Measurements from ENCODE around the gene GIPC1. TPM values are rescaled to one million over a fixed set of nuclear protein-coding genes. Genes with fewer than 3 reads are reported as not detected.

GIPC1 gene
- polyA plus RNA-seq, 3 donors: 93.8 to 104 (median 97.9) TPM

- no peak for DNase-seq
Observed at GRCh38 chr19:14443632-14444216, 52.2 kb downstream of the GIPC1 start.

DNA sequence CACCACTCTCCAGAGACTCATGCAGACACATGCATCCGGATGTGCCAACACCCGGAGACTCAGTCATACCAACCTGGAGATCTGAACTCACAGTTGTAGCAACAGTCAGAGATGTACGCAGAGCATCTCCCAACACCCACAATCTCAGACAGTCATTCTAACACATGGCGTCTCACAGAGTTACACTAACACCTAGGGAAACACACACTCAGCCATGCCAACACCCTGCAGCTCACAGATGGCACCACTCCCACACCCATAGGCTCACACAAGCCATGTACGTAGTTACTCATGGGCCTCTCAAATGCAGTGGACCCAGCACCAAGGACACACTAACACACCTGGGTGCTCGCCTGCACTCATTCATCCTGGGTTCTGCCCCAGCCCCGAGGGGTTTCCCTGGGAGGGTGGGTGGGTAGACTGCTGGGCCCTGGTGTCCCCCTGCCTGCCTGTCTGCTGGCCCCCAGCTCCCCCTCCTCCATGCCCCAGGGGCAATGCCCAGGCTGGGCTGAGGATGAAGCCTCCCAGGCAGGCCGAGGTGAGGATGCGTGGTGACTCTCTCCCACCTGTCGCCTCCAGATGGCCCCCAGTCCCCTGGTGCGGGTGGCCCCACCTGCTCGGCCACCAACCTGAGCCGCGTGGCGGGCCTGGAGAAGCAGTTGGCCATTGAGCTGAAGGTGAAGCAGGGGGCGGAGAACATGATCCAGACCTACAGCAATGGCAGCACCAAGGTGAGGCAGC, 52.9 kb downstream of the GIPC1 start:
- no peak for DNase-seq

- no peak for DNase-seq
Observed at GRCh38 chr19:14441041-14441938, 54.6 kb downstream of the GIPC1 start.

DNA sequence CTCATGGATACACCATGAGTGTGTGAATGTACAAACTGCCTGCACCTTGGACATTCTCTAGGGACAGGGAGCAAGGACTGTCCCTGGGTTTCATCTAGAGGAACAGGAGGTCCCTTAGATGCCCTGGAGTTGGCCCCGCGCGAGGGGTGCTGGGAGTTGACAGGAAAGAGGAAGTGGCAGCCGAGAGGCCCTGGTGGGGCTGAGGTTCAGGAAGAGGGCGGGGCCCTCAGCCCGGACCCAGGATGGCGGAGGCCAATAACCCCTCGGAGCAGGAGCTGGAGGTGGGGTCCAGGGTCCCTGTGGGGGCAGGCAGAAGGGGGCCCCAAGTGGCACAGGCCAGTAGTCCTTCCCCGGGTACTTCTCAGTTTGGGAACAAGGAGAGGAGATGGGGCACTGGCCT, 55.9 kb downstream of the GIPC1 start:
- DNase-seq: peak; percentile 8

DNA sequence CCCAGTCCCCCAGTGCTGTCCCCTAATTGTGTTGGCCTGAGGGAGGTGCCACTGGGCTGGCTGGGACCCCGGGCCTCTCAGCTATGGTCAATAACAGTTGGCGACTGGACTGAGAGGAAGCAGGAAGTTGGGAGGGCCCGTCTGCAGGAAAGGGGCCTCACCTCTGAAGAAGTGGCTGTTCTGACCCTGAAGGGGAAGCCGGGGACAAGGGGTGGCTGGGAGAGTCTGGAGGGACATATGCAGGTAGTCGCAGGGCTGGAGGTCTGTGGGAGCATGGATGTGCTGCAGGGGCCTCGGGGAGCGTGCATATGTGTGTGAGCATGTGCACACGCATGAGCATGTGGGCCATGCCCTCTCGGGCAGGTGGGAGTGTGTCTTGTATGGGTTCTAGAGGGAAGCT, 56.9 kb downstream of the GIPC1 start:
- DNase-seq: no peak

GRCh38 chr19:14437578-14438140, 58.3 kb downstream of the GIPC1 start:
- no peak for DNase-seq

DNA sequence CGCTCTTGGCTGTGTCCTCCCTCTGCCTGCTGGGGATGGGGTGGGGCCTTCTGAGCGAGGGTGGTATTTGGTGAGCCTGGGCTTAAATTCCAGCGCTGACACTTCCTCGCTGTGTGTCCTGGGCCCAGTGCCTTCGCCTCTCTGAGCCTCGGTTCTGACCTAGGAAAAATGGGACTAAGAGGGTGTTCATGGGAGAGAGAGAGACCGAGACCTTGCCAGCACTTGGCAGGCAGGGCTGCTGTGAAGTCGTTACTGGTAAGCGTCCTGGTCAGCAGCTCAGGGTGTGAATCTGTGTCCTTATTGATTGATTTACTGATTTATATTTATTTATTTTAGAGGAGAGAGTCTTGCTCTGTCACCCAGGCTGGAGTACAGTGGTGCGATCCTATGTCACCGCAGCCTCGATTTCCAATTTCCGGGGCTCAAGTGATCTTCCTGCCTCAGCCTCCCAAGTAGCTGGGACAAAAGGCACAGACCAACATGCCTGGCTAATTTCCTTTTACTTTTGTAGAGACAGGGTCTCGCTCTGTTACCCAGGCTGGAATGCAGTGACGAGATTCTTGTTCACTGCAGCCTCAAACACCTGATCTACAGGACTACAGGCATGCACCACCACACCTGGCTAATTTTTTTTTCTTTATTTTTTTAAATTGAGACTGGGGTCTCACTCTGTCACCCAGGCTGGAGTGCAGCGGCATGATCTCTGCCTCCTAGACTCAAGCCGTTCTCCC, 60.4 kb downstream of the GIPC1 start:
- no peak for DNase-seq

GRCh38 chr19:14434543-14435319, 61.2 kb downstream of the GIPC1 start:
- DNase-seq: no peak

DNA sequence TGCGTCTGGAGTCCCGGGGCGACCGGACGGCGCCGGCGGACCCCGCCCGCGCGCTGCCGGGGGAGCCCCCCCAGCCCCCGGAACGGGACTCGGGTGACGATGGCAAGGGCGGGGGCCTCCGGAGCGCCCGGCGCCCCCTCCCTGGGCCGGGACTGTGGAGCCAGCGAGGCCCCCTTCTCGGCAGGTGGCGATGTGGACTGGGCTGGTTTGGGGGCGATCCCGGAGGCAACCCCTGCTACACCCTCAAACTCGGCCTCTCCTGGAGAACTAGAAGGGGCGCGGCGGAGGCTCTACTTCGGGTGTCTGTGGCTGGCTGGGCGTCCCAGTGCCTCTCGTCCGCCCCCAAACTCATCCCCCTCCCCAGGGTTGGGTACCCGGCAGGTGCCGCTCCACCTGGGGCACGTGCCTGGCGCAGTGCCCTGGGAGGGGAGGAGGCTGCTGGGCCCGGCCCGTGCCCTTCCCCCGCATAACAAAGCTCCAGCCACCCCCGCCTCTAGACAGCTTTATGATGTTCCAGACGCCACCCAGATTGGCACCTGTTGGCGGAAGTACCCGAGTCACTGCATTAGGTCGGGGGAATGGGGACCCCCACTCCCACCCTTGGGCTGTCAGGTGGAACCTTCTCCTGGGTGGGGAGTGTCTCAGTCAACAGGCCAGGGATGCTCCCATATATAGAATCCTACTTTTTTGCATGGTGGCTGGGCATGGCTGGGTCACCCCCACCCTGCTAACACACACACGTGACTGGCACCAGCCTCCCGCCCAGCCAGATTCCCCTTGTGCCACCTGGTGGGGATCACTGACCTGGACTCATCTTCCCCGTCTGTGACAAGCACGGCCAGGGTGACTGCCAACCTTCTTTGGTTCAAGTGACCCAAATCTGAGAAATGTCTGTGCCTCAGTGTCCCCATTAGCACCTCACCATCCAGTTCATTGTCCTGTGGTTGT, 62.1 kb downstream of the GIPC1 start:
- DNase-seq: no peak

GRCh38 chr19:14432791-14433553, 63.0 kb downstream of the GIPC1 start, which contains the start of gene PKN1:
PKN1 (plus strand) TSS chr19:14433306; CDS start chr19:14433522, 216 bp downstream.
- DNase-seq: peak; percentile 58

DNA sequence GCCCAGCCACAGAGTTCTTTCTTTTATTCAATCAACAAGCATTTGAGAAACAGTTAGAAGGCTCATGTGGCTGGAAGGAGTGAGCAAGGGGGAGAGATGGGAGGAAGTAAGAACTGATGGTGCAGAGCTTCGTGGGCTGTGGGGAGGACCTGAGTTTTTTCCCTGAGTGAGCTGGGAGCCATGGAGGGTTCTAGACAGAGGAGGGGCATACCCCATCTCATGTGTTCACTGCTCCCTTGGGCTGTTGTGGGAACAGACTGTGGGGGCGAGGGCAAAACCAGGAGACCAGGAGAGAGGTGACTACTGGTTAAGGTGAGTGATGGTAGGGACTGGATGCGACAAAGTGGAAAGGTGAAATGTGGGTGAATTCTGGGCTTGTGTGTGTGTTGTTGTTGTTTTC, 65.2 kb downstream of the GIPC1 start:
- no peak for DNase-seq

DNA sequence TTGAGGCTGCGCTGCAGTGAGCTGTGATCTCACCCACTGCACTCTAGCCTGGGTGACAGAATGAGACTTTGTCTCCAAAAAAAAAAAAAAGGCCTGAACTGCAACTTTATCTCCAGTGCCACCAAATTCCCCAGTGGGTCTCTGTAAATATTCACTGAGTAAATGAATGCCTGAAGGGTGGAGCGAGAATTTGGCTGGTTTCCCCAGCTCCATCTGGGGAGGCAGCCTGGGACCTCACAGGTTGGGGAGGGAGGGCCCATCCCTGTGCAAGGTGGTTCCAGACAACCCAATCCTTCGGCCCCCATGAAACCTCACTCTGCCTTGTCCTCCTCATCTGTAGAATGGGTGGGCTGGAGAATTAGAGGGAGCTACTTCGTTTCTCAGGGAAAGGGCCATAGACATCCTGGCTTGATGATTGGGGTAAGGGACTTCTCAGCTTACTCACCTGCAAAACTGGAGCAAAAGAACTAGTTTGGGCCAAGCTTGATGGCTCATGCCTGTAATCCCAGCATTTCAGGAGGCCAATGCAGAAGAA, 67.0 kb downstream of the GIPC1 start:
- no peak for DNase-seq

Other genes starting within 250 kb of the GIPC1 start
- gene ADGRE5, start 114.7 kb downstream of the GIPC1 start, polyA plus RNA-seq (ENCODE audit: insufficient read length in 3 of 3): 10 to 100 TPM; 19.1 to 19.9 (median 19.2) TPM
- 10 to 100 TPM; 54.0 to 67.7 (median 65.9) TPM for gene DDX39A, start 76.8 kb downstream of the GIPC1 start, polyA plus RNA-seq (ENCODE audit: insufficient read length in 3 of 3)
- 100 to 1,000 TPM; 101 to 109 (median 108) TPM for gene PKN1, start 62.8 kb downstream of the GIPC1 start, polyA plus RNA-seq (ENCODE audit: insufficient read length in 3 of 3)
- gene PTGER1, start 20.8 kb downstream of the GIPC1 start, polyA plus RNA-seq (ENCODE audit: insufficient read length in 3 of 3): 1 to 10 TPM; 5.6 to 7.0 (median 6.3) TPM
- 100 to 1,000 TPM in 1 of 3 donors, 10 to 100 TPM in 2; 93.2 to 109 (median 95.9) TPM for gene DNAJB1, start 22.3 kb upstream of the GIPC1 start, polyA plus RNA-seq (ENCODE audit: insufficient read length in 3 of 3)
- gene TECR, start 33.5 kb upstream of the GIPC1 start, polyA plus RNA-seq (ENCODE audit: insufficient read length in 3 of 3): 100 to 1,000 TPM; 156 to 183 (median 160) TPM
- 100 to 1,000 TPM; 107 to 138 (median 131) TPM for gene NDUFB7, start 75.9 kb upstream of the GIPC1 start, polyA plus RNA-seq (ENCODE audit: insufficient read length in 3 of 3)
- under 1 TPM in 2 of 3 donors, not detected in 1; 0.10 to 0.18 TPM for gene CLEC17A, start 87.0 kb upstream of the GIPC1 start, polyA plus RNA-seq (ENCODE audit: insufficient read length in 3 of 3)
- under 1 TPM in 1 of 3 donors, not detected in 2; 0.10 TPM for gene ADGRE3, start 178.7 kb upstream of the GIPC1 start, polyA plus RNA-seq (ENCODE audit: insufficient read length in 3 of 3)
- 10 to 100 TPM; 13.9 to 29.0 (median 27.3) TPM for gene ZNF333, start 193.9 kb upstream of the GIPC1 start, polyA plus RNA-seq (ENCODE audit: insufficient read length in 3 of 3)